IPS DF 4.7 (cell line): Measurements from ENCODE around the gene MYH8.

Experiments
- DNase-seq: peaks from one replicate; pipeline ENCODE4 v3.0.0-alpha.2; 2013; ENCODE audit warnings: low spot score; ENCODE audit errors: extremely low read depth

MYH8 gene

GRCh38 chr17:10421900-10422542, at the start of gene MYH8:
Gene MYH8 (minus strand): TSS chr17:10421950. CDS start chr17:10420227, 1,723 bp downstream.
- no peak for DNase-seq

GRCh38 chr17:10469459-10469858, 47.7 kb upstream of the MYH8 start, which contains the start of gene MYH4:
Gene MYH4 (minus strand): TSS chr17:10469559. CDS start chr17:10466745, 2,814 bp downstream.
- DNase-seq = no peak

GRCh38 chr17:10463402-10463801, 41.7 kb upstream of the MYH8 start:
- no peak for DNase-seq

GRCh38 chr17:10460062-10460461, 38.3 kb upstream of the MYH8 start:
- no peak for DNase-seq

- no peak for DNase-seq
Measured at GRCh38 chr17:10458701-10459100, 37.0 kb upstream of the MYH8 start.

GRCh38 chr17:10457952-10458351, 36.2 kb upstream of the MYH8 start:
- no peak for DNase-seq

GRCh38 chr17:10447026-10447931, 25.5 kb upstream of the MYH8 start:
- no peak for DNase-seq

- no peak for DNase-seq
Measured at GRCh38 chr17:10439816-10440215, 18.1 kb upstream of the MYH8 start.

GRCh38 chr17:10435096-10435495, 13.3 kb upstream of the MYH8 start:
- no peak for DNase-seq

GRCh38 chr17:10429421-10430045, 7.8 kb upstream of the MYH8 start:
- DNase-seq = no peak

GRCh38 chr17:10428781-10429180, 7.0 kb upstream of the MYH8 start:
- no peak for DNase-seq

- no peak for DNase-seq
Measured at GRCh38 chr17:10421211-10421610, 539 bp downstream of the MYH8 start.

GRCh38 chr17:10420811-10421210, 939 bp downstream of the MYH8 start:
- no peak for DNase-seq

- DNase-seq = no peak
Measured at GRCh38 chr17:10417431-10417830, 4.3 kb downstream of the MYH8 start.

GRCh38 chr17:10415161-10415560, 6.6 kb downstream of the MYH8 start:
- no peak for DNase-seq

GRCh38 chr17:10403589-10403988, 18.2 kb downstream of the MYH8 start:
- no peak for DNase-seq

- no peak for DNase-seq
Measured at GRCh38 chr17:10398352-10398751, 23.4 kb downstream of the MYH8 start.

GRCh38 chr17:10396524-10397163, 25.1 kb downstream of the MYH8 start:
- DNase-seq = no peak

- no peak for DNase-seq
Measured at GRCh38 chr17:10394201-10394887, 27.4 kb downstream of the MYH8 start.

- DNase-seq = no peak
Measured at GRCh38 chr17:10392880-10393279, 28.9 kb downstream of the MYH8 start.

GRCh38 chr17:10385871-10386270, 35.9 kb downstream of the MYH8 start:
- no peak for DNase-seq
